Gastrocnemius medialis (tissue), 4 donors: ENCODE data around the gene PDE9A. TPM values are rescaled to one million over a fixed set of nuclear protein-coding genes. Genes with fewer than 3 reads are reported as not detected.

Source experiments
- ATAC-seq, 2 donors: fragments of 150-250 bp; one replicate each; pipeline ENCODE4 v1.9.1; 2016
- DNase-seq, 2 donors: peaks; one replicate each; pipeline ENCODE4 v3.0.0-alpha.2; 2019
- H3K27ac ChIP-seq, 4 donors: fragments of 200-600 bp; sonication (generic); 1 replicate in 1 of 4; 2 replicates in 3 of 4; pipeline ENCODE4 v1.5.1; 2016 to 2018; ENCODE audit warnings: mild to moderate bottlenecking in 2 of 4, moderate library complexity in 1 of 4
- H3K27me3 ChIP-seq, 3 donors: fragments of 200-600 bp; sonication (generic) in 2 of 3; 1 replicate in 1 of 3; 2 replicates in 2 of 3; pipeline versions ENCODE4 v1.5.1 to v1.6.0; 2016 to 2019; ENCODE audit warnings: mild to moderate bottlenecking in 1 of 3, moderate library complexity in 1 of 3
- H3K36me3 ChIP-seq, 2 donors: fragments of 200-600 bp; sonication (generic) in 1 of 2; one replicate each; pipeline ENCODE4 v1.5.1; 2017 to 2018
- H3K4me1 ChIP-seq, 2 donors: fragments of 200-600 bp; sonication (generic) in 1 of 2; one replicate each; pipeline ENCODE4 v1.5.1; 2016 to 2017; ENCODE audit warnings: mild to moderate bottlenecking in 2 of 2
- H3K4me3 ChIP-seq, 4 donors: fragments of 200-600 bp; sonication (generic) in 3 of 4; 1 replicate in 1 of 4; 2 replicates in 3 of 4; pipeline ENCODE4 v1.5.1; 2016 to 2019; ENCODE audit warnings: mild to moderate bottlenecking in 2 of 4
- H3K9me3 ChIP-seq, 3 donors: fragments of 200-600 bp; sonication (generic) in 2 of 3; 1 replicate in 1 of 3; 2 replicates in 2 of 3; pipeline ENCODE4 v1.5.1; 2016 to 2019
- CTCF ChIP-seq, 5 experiments: fragments of 450-650 bp in 3 of 5; fragments of 200-600 bp in 2 of 5; sonication (generic) in 2 of 5; IDR thresholded peaks in 4 of 5; conservative IDR thresholded peaks in 1 of 5; 1 replicate in 4 of 5; 2 replicates in 1 of 5; pipeline ENCODE4 v1.5.1; 2016 to 2019; ENCODE audit warnings: antibody characterized with exemption in 5 of 5, mild to moderate bottlenecking in 3 of 5, moderate library complexity in 3 of 5
- POLR2A ChIP-seq, 2 donors: fragments of 450-650 bp; IDR thresholded peaks; one replicate each; pipeline ENCODE4 v1.6.1; 2017; ENCODE audit warnings: antibody characterized with exemption in 2 of 2, mild to moderate bottlenecking in 2 of 2, moderate library complexity in 2 of 2
- in situ Hi-C, 4 donors: fragments of 200-750 bp; cut with MboI; loops; one replicate each; pipeline versions ENCODE4 v1.15.0 to v1.8.0; 2017; ENCODE audit warnings: low sequenced_read_pairs in 4 of 4
- intact Hi-C: fragments of 100-400 bp; cut with DNase I; formaldehyde crosslinking; loops from one replicate; pipeline ENCODE4 v1.15.1; 2023; ENCODE audit warnings: low total_unique reads
- total RNA-seq, 4 donors: library from RNA; depleted of rRNA; stranded (reverse); fragments of >200 nt; gene quantifications; one replicate each; pipeline versions ENCODE4 v1.1.0 to v1.2.3, GENCODE V29; 2016

The PDE9A gene
- total RNA-seq, 4 donors from 2014 or later = 1.4 to 4.5 (median 1.8) TPM

DNA sequence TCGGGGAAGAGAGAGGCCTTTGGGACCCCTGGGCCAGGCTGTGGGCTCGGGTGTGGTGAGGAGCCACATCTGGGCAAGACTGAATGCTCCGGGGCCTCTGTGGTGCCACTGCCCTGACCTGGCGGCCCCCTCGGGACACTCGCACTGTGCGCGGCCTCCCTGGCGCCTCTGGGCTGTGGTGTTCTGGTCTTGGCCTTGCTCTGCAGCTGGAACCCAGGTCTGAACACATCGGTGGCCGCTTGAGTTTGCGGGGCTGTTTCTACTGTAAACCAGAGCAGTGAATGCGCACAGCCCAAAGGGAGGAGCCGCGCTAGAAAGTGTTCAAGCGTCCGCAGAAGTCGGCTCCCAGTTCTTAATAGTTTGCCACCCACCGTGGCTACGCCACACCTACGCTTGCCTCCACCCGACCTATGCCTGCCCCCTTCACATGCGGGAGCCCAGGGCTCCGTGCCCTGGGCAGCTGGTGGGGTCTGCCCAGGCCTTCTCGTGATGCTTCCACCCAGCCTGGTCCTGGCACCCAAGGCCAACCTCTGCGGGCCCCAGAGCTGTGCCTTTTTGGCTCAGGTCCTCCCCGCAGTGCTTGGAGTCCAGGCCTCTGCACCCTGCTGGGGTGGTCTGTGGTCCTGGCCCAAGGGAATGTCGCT lies 4.4 kb downstream of the PDE9A start:
- DNase-seq = no peak
- intact Hi-C loops (no loop called here), in situ Hi-C loops (no loop called here)
- ATAC-seq = no peak
- H3K4me3 ChIP-seq = no peak overlapping the region
- TF ChIP-seq POLR2A (IDR thresholded peaks at IDR 0.05) (no peak), CTCF (IDR thresholded peaks at IDR 0.05 in 4 of 5, conservative IDR thresholded peaks at IDR 0.05 in 1 of 5) (no peak)
- peaks cover 6 to 10% of the 10 kb centered on the region in 2 donors for H3K4me1 ChIP-seq
- H3K27ac ChIP-seq = no peak overlapping the region
- peaks cover 25 to 37% (median 26%) of the 10 kb centered on the region in 3 donors for H3K27me3 ChIP-seq
- no peaks in the 10 kb centered on the region for H3K36me3 ChIP-seq
- no peaks in the 10 kb centered on the region for H3K9me3 ChIP-seq

DNA sequence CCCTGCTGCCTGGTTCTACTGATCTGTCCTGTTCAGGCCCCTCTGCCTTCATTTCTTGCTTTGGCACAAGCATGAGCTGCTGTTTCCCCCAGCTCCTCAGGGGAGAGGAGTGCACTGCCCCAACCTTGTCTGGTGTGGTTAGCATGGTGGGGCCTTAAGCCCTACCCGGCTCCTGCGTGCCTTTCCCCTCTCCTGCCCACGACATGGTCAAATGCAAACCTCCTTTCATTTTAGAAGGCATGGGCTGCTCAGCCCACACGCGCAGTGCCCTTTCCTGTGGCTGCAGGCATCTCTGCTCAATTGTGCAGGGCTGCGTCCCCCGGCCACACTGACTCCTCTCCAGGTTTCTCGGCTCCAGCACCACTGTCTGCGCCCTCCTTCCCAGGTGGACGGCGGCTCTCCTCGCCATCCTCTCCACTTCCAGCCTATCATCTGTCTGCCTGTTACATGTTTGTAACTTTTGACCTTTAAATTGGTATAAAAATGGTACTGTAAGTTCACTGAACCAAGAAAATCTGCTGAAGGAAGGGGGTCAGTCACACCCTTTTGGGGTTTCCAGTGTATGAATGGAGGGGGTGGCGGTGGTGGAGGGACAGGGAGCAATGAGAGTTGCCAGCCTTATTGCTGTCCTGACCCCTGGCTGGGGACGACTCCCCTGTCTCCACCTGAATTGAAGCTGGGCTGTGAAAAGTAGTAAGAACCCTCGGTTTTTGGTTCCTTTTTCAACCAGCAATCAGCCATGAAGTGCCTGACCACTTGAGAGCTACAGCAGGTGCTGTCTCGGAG lies 5.1 kb downstream of the PDE9A start:
- Histone ChIP-seq H3K27ac (no peak overlapping the region), H3K9me3 (no peaks in the 10 kb centered on the region), H3K36me3 (no peaks in the 10 kb centered on the region), H3K4me3 (no peak overlapping the region), H3K4me1 (peaks cover 6% of the 10 kb centered on the region in 2 donors), H3K27me3 (peaks cover 22 to 33% (median 22%) of the 10 kb centered on the region in 3 donors)
- no peak for TF ChIP-seq POLR2A (IDR thresholded peaks at IDR 0.05)
- TF ChIP-seq CTCF (IDR thresholded peaks at IDR 0.05 in 4 of 5, conservative IDR thresholded peaks at IDR 0.05 in 1 of 5) = no peak
- in situ Hi-C loops (no loop called here), intact Hi-C loops (no loop called here)
- no peak for DNase-seq
- no peak for ATAC-seq

DNA sequence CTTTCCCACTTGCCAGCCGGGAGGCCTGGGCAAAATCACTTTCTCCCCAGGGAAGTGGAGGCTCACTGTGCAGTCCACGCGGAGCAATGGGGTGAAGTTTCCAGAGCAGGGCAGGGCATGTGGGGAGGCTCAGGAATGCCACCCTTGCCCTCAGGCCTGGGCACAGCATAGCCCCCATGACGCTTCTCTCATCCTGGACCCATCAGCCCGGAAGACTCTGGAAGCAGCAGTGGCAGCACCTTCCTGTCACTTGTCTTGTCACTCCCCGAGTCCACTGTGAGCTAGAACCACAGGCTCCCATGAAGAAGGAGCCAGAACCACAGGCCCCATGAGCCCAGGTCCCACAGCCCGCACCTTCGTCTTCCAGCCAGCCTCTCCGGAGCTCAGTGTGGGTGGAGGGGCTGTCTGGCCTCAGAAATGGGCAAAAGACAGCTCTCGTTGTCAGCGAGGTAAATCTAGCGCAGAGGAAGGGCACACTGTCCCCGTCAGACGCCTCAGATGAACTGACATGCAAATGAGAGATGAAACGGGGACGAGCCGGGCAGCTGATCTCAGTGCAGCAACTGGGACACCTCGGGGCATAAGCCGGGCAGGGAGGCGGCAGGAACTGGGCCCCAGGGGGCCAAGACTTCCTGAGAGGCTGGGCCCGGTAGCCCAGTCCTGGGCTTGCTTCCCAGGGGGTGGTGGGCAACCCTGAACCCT lies 6.1 kb downstream of the PDE9A start:
- H3K27ac ChIP-seq = no peak overlapping the region
- no peak for ATAC-seq
- TF ChIP-seq POLR2A (IDR thresholded peaks at IDR 0.05) = no peak
- TF ChIP-seq CTCF (IDR thresholded peaks at IDR 0.05 in 4 of 5, conservative IDR thresholded peaks at IDR 0.05 in 1 of 5) = no peak
- intact Hi-C loops = no loop called here
- no peaks in the 10 kb centered on the region for H3K36me3 ChIP-seq
- in situ Hi-C loops = no loop called here
- no peaks in the 10 kb centered on the region for H3K9me3 ChIP-seq
- no peak overlapping the region for H3K4me3 ChIP-seq
- DNase-seq = no peak
- peaks cover 0 to 1% of the 10 kb centered on the region in 2 donors for H3K4me1 ChIP-seq
- peaks cover 18 to 23% (median 19%) of the 10 kb centered on the region in 3 donors for H3K27me3 ChIP-seq

GRCh38 chr21:42660118-42660470 lies 6.7 kb downstream of the PDE9A start:
- no peaks in the 10 kb centered on the region for H3K4me1 ChIP-seq
- no peak for DNase-seq
- H3K4me3 ChIP-seq = no peak overlapping the region
- in situ Hi-C loops (no loop called here), intact Hi-C loops (no loop called here)
- no peak for ATAC-seq
- no peaks in the 10 kb centered on the region for H3K36me3 ChIP-seq
- H3K9me3 ChIP-seq = no peaks in the 10 kb centered on the region
- H3K27me3 ChIP-seq = peaks cover 13 to 18% (median 16%) of the 10 kb centered on the region in 3 donors
- no peak overlapping the region for H3K27ac ChIP-seq
- TF ChIP-seq CTCF (IDR thresholded peaks at IDR 0.05 in 4 of 5, conservative IDR thresholded peaks at IDR 0.05 in 1 of 5) = no peak
- TF ChIP-seq POLR2A (IDR thresholded peaks at IDR 0.05) = no peak
